HuH-7 (cell line): Measurements from ENCODE around the gene RAB37.

Experiments
- DNase-seq: peaks from one replicate; pipeline ENCODE4 v3.0.0; 2011; ENCODE audit warnings: low spot score

RAB37 gene

DNA sequence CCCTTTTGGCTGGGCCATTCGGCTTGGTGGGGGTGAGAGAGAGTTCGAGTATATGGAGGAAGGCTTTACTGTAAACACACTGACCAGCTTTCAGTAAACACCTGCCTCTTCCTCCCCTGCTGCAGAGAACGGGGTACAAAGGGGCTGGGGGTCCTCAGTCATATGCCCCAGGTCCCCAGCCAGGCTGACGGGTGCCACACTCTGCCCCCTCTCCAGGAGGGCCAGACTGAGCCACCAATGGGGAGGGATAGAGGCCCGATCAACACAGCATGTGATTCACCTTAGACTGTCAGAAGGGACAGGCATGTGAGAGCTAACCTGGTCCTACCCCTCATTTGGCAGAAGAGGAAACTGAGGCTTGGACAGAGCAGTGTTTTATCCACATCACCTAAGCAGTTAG, 24.4 kb downstream of the RAB37 start:
- DNase-seq: no peak

DNA sequence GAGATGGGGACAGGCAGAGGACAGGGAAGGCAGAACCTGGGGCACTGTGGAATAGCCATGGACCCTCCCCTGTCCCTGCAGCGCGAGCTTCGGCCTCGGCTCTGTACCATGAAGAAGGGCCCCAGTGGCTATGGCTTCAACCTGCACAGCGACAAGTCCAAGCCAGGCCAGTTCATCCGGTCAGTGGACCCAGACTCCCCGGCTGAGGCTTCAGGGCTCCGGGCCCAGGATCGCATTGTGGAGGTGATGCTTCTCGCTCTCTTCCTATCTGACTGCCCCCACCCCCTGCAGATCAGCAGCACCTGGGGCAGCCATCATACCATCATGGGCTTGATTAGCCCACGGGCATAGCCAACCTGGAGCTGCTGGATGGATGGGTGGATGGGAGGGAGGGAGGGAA, 24.9 kb downstream of the RAB37 start:
- no peak for DNase-seq

DNA sequence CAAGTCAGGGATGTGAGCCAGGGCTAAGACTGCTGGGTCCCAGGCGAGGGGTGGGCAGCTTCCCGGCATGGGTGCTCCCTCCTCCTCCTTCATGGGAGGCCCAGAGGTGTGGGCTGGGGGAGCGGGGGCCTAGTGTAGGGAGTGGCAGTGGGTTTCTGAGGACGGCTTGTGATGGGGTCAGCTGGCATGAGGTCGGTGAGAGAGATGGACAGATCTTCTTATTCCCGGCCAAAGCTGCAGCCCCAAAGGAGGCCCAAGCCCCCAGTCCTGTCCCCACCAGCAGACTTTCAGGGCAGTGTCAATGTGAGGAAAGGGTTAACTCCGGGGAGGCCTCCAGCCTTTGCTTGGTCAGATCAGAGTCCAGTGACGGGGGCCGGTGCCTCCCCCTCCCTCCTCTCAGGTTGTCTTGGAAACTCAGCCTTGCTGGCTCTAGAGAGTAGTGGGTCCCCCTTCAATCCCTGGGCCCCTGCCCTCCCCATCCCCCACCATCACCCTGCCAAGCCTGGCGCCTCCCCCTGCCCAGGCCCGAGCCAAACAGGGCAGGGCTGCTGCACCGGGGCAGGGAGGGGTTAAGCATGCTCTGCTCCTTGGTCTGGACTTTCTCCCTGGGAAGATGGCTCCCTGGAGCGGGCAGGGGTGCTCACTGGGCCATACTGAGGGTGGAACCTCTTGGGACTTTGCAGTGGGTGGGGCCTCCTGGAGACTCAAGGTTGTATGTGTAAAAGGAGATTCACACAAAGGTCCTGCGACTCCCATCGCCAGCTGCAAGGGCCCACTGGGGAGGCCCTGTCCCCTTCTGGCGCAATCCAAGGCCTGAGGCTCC, 26.7 kb downstream of the RAB37 start:
- DNase-seq: peak; percentile 92

DNA sequence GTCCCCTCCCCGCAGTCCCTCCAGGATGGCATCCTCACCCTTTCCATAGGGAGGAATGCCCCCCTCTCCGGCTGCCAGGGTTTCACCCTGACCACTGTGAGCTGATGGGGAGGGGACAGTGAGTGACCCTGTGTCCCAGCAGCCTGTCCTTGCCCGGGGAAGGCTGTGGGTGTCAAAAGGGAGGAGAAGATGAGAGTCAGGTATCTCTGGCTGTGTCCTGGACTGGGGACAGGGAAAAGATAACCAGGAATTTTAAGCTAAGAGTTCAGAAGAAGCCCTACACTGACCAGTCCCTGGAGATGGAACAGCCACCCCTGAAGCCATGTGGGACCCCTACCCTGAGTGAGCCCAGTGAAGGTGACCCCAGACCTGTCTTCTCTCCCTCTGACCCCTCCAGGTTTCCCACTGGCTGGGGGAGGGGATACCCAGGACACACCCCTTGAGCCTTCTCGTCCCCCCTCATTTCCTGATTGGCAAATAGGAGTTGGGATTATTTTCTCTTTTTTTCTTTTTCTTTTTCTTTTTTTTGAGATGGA, 27.8 kb downstream of the RAB37 start:
- DNase-seq: no peak

DNA sequence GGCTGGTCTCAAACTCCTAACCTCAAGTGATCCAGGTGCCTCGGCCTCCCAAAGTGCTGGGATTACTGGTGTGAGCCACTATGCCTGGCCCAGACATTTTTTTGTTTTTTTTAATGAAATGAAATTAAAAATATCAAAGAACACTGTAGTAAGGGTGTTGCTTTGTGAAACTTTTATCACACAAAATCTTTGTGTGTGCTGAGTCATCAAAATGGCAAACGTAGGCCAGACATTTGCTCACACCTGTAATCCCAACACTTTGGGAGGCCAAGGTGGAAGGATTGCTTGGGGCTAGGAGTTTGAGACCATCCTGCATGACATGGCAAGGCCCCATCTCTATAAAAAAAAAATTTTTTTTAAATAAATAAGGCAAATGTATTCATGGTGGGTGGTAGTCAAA, 29.4 kb downstream of the RAB37 start:
- no peak for DNase-seq

DNA sequence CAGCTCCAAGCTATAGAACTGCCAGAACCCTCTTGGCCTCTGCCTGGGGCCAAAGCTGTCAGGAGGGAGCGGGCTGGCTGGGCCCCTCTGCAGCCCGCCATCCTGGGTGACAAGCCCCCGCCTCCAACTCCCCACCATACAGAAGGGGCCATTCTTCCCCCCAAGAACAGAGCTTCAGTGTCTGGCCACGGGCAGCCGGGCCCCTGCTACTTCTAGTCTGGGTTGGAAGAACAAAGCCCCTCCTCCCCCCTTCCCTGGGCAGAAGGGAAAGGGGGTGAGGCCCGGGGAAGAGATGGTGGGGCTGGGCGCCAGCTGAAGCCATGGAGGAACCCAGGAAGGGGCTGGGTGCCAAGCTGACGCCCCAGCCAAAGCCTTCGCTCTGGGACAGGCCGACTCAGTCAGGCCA, 30.1 kb downstream of the RAB37 start:
- no peak for DNase-seq

DNA sequence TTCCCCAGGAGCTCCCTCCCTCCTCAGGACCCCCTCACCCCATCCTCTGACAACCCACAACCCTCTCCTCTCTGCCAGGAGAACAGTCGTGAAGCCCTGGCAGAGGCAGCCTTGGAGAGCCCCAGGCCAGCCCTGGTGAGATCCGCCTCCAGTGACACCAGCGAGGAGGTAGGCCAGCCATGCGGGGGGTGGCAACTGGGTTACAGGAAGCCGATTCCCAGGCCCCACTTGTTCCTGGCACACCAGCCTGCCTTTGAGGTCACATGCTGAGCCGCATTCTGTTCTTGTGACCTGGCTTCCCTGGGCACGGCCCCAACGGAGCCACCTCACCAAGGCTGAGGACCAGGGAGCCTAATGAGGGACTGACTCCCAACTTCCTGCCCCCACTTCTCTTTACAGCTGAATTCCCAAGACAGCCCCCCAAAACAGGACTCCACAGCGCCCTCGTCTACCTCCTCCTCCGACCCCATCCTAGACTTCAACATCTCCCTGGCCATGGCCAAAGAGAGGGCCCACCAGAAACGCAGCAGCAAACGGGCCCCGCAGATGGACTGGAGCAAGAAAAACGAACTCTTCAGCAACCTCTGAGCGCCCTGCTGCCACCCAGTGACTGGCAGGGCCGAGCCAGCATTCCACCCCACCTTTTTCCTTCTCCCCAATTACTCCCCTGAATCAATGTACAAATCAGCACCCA, 31.2 kb downstream of the RAB37 start:
- no peak for DNase-seq

DNA sequence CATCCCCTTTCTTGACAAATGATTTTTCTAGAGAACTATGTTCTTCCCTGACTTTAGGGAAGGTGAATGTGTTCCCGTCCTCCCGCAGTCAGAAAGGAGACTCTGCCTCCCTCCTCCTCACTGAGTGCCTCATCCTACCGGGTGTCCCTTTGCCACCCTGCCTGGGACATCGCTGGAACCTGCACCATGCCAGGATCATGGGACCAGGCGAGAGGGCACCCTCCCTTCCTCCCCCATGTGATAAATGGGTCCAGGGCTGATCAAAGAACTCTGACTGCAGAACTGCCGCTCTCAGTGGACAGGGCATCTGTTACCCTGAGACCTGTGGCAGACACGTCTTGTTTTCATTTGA, 31.7 kb downstream of the RAB37 start:
- no peak for DNase-seq

DNA sequence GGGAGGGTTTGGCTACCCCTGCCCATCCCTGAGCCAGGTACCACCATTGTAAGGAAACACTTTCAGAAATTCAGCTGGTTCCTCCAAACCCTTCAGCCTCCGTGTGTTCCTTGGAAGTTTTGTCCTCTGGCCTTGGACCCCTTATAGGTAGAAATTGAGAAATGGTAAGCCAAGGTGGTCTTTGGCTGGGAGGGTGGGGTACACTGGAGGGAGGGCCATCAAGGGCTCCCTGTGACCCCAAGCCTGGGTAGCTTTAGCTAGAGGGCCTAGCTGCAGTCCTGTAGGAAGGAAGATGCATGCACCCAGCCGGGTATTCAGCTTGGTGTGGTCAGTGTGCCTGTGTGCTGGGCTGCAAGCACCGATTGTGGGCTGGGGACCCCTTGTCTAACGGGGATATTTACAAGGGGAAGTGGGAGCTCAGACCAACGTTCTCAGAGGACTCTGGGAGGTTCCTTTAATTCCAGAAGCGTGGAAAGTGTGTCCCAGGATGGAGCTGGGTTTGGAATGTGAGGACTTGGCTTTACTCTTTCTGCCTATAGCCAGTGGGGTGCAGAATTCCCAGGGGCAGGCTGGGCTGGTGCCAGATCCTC, 32.3 kb downstream of the RAB37 start:
- DNase-seq: no peak

DNA sequence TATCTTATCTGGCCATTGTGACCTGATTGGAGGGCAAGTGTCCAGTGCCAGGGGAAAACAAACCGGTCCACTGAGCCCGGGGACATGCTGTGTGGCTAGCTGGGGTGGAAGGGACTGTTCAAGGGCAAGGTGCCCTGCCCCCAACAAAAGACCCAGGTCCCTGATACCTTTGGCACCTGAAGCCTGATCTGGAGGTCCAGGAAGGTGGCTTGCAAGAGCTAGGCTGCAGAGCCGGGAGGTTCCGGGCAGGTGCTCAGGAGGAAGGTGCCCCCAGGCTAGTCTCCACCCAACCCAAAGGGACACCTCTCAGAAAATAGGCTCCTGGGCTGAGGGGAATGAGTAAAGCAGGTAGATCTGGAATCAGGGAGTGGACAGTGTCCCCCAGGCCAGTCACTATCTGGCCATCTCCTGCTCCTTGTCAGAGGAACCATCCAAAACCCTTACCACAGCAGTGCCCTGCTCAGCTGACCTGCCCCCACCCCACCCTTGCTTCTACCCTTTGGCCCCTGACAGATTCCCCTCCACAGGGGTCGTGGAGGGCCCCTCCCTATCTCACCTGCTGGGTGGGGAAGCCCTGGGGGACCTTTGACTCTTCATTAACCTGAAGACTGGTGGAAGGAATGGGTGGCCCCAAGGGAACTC, 32.9 kb downstream of the RAB37 start:
- no peak for DNase-seq

DNA sequence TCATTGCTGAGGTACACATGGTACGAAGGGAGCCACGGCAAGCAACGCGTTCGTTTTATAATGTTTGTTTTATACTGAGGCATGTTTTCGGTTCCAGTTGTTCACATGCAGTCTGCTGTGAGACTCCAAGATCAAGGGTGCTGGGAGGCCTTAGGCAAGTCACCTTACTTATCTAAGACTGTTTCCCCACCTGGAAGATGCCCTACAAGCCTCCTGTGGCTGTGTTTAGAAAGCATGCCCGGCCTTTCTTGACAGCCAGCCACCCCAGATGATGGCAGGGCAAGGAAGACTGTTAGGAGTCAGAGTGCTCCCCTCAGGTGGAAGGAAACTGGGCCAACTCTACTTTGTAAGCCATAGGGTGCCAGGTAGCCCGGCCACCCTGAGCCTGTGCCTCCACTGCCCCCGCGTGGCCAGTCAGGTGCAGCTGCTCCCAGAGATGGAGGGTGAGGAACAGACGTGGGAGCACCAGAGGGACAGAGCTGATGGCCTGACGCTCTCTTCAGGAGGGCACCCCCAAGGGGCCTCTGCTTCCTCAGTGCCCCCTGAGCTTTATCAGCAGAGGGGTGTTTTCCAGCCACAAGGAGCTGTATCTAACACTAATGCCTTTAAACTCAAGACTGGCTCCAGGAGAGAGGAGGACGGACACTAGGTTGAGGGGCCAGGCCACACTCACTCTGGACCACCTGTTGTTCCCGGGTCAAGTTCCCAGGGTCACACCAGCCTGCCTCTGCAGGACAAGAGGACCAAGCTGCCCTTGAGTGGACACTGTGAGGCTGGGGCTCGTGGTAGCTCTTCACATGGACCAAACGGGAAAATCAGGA, 33.7 kb downstream of the RAB37 start:
- DNase-seq: peak; percentile 92

DNA sequence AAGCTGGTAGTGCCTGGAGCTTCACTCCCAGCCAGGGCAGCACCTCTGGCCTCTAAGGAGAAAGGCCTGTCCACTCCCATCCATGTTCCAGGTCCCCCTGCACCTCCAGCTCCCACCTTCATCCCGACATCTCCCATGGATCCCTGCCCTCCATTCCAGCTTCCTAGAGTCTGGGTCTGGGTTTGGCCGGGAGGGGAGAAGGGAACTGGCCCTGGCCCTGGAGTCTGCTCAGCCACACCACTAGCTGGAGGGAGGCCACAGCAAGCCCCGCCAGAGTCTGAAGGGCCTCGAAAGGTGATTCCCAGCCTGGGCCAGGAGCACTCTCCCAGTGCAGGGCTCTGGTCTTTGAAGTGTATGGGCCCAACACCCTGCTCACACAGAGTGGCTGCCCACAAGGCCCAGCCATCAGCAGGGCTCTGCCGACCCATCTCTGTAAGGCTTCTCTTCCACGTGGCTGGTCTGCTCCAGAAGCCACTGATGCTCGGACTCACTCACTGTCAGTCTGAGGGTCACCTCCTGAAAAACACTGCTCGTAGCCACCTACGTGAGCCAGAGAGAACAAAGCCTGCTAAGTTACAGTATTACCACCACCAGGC, 34.4 kb downstream of the RAB37 start:
- DNase-seq: no peak

DNA sequence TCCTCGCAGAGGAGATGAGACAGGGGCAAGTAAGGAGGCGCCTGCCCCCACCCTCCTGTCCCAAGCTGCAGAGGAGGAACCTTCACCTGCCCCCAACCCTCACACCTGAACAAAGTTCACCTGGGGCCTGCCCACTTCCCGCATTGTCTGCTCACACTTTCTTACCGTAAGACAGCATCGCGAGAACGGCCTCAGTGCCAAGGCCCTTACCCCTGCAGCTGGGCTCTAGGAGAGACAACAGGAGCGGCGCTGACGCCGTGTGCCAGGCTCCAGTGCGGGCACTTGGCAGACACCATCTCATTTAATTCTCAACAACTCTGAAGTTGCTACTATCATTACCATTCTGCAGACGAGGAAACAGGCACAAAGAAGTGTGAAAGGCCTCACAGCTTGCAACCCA, 35.0 kb downstream of the RAB37 start:
- no peak for DNase-seq

DNA sequence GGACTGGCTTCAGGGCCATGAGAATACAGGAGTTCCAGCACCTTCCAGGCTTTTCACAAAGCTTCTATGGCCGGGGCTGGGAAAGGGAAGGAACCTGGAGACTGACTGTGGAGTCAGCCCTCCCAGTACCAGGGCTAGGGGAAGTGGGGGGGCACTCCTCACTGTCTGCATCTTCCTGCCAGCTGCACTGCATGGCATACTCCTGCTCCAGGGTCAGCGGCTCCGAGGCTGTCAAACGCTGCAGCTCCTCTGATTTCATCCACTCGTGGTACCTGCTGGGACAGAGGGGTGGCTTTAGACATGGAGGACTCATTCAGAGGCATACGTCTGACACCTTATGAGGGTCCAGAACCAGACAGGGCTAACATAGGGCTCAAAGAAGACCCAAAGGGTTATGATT, 36.4 kb downstream of the RAB37 start:
- DNase-seq: no peak

DNA sequence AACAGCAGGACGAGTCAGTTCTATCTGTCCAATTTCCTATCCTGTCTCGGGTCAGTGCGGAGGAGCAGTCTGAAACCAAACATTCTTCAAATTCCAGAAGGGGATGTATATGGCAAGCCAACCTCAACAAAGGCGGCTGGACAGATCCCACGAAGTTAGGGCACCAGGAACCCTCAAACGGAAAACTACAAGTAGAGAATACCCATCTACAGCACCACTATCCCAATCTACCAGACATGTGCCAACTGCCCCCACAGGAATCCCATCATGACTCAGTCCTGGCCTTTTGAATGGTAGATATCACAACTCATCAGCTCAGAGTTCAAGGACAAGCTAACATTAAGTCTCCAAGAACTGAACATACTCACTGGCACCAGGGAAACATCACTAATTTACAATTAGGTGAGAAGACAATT, 36.8 kb downstream of the RAB37 start:
- DNase-seq: no peak

DNA sequence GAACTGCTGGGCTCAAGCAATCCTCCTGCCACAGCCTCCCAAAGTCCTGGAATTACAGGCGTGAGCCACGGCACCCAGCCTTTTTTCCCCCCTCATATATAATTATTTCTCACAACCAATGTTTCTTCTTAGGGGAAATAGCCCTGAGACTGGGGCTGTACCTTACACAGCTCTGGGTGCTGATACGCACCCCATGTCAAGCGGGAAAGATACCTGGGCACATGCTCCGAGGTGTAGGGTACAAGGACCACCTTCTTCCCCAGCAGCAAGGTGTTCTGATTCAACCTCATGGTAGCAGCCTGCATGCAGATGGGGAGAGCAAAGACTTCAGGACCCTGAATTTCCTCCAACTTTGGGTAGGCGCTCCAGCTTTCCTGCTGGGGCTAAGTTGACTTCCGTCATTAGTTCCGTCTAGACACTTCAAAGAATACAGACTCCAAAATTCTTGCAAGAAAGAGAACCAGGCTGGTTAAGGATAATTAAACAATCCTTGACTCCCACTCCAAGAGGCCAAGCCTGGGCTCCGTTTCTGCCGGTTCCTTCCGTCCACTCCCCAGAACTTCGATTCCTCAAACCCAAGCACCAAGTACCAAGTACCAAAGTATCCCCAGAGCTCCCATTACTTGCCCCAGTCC, 38.5 kb downstream of the RAB37 start:
- DNase-seq: no peak

DNA sequence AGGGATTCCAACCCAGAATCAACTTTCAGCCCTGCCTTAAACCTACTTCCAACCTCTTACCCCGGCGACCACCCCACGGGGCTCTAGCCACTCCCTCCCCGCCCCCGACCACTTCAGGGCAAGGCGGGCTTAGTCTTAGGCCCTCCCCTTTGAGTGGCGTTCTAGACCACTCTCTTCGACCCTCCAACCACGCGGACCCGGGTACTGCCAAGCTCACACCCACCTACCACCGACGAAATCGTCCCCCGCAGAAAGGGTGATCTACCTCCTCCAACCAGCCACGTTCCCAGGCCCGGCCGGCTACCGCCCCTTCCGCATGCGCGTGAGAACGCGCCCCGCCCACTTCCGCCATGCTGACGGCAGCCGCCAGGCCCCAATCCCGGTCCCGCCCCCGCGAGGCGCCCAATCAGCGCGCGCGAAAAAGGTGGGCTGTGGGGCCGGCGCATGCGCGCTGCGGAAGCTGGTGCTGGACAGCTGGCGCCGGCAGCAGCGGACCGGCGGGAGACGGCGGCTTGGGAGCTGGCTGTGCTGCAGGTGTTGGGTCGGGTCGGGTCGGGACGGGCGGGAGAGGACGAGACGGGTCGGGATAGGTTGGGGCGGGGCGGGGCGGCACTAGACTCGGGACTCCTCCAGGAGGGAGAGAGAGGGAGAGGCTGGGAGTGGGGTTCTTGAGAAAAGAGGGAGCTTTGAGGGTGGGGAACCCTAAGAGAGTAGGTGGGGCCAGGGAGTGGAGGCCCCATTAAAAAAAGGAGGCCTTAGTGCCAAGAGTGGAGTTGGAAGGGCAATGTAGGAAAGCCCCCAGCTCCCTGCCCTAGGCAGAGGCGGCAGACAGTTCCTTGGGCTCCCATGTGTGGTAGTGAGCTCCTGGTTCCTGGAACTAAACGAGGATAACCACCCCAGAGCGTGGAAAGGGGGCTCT, 39.2 kb downstream of the RAB37 start, which contains the start of gene NAT9:
Gene NAT9 (minus strand): TSS at position 302 of the 919 bp plus-strand sequence. CDS start 647 bp downstream, outside the sequence.
- DNase-seq: peak; percentile 99

DNA sequence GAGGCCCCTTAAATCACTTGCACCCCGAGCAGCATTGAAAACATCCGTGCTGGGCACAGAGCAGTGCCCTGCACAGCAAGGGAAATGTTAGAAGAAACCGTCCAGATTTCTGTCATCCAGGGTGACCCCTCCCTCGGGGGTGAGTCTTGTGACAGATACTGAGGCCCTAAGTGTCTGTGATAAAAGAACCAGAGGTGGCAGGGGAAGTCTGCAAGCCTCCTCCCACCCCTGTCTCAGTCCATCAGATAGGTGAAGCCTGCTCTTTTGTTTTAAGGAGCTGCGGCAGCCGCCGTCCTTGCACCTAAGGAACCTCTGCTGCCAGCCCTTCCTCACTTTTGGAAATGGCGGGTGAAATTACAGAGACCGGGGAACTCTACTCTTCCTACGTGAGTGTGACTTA, 39.9 kb downstream of the RAB37 start:
- DNase-seq: no peak

DNA sequence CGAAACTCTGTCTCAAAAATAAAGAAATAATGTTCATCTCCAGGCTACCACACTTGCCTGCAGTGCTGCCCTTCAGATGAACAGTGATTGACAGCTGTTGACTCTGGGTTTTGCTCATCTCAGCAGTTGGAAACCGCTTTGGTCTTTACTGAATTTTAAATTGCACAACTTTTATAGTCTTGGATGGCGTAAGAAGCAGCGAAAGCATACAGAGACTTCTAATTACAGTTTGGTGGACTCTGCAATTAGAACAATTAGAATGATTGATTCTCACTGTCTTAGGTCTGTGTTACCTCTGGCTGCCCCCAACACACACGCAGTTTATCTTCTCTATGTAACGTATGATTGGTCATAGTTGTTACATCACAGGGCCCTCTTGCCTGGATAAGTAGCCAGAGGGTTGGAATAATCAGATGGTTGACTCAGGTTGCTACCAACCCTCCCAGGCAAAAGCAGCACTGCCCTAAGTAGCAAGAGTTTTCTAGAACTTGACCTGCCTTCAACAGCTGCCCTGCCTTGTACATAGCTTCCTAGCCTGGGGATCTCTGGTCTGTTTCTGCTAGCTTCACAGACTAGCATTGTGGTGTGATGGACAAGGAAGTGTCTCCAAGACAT, 41.0 kb downstream of the RAB37 start:
- no peak for DNase-seq
